Upper lobe of left lung (tissue), 4 donors: Measurements from ENCODE around the gene GMEB1.
A peak's percentile ranks its signal among the peaks of the same experiment; 100 is the strongest.

ENCODE experiments used
- POLR2A ChIP-seq, 4 donors: fragments of 450-650 bp; IDR thresholded peaks; one replicate each; pipeline ENCODE4 v1.5.1; 2016 to 2017; ENCODE audit warnings: antibody characterized with exemption in 4 of 4, mild to moderate bottlenecking in 2 of 4
- POLR2AphosphoS5 ChIP-seq, 2 donors: sonication (generic); formaldehyde crosslinking; IDR thresholded peaks; one replicate each; pipeline ENCODE4 v1.5.1; 2017; ENCODE audit warnings: antibody characterized with exemption in 2 of 2
- TF ChIP-seq, protein P1 (sequence below), 6 experiments: fragments of 450-650 bp in 4 of 6; fragments of 200-600 bp in 2 of 6; sonication (generic) in 2 of 6; IDR thresholded peaks; one replicate each; pipeline ENCODE4 v1.5.1; 2016 to 2019; ENCODE audit warnings: antibody characterized with exemption in 6 of 6

DNA sequence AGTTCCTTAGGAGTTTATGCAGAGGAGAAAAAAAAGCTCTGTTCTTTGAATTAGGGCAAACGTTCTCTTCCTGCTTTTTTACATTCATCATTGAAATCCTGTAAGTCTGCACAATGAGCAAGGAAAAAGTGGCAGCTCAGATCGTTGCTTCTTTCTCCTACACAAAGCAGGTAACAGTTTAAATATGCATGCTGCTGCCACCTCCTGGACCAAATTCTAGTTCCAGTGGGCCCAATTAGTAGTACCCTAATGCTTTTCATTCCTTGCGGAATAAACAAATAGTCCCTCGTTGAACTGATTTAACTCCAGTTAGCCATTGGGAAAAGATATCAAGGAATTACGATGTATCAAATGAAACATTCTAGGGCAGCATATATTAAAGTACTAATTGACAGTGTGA, 88.3 kb downstream of the GMEB1 start:
- TF ChIP-seq POLR2A (IDR thresholded peaks at IDR 0.05) (no peak), POLR2AphosphoS5 (IDR thresholded peaks at IDR 0.05) (no peak)
- TF ChIP-seq, protein P1, sequence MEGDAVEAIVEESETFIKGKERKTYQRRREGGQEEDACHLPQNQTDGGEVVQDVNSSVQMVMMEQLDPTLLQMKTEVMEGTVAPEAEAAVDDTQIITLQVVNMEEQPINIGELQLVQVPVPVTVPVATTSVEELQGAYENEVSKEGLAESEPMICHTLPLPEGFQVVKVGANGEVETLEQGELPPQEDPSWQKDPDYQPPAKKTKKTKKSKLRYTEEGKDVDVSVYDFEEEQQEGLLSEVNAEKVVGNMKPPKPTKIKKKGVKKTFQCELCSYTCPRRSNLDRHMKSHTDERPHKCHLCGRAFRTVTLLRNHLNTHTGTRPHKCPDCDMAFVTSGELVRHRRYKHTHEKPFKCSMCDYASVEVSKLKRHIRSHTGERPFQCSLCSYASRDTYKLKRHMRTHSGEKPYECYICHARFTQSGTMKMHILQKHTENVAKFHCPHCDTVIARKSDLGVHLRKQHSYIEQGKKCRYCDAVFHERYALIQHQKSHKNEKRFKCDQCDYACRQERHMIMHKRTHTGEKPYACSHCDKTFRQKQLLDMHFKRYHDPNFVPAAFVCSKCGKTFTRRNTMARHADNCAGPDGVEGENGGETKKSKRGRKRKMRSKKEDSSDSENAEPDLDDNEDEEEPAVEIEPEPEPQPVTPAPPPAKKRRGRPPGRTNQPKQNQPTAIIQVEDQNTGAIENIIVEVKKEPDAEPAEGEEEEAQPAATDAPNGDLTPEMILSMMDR (IDR thresholded peaks at IDR 0.05) = peak in 2 of 6 experiments; percentile 8 to 30
